PFSK-1 (cell line): Measurements from ENCODE around the gene MCRIP1.

Experiments
- POLR2AphosphoS5 ChIP-seq: IDR thresholded peaks from 2 replicates; pipeline ENCODE4 v1.6.1; 2012; ENCODE audit warnings: low read depth, mild to moderate bottlenecking, control low read depth, low read length, moderate library complexity
- SIN3A ChIP-seq: IDR thresholded peaks from 2 replicates; pipeline ENCODE4 v1.6.1; 2012; ENCODE audit warnings: mild to moderate bottlenecking, low read length, moderate library complexity, borderline replicate concordance; ENCODE audit not compliant: insufficient read depth
- TAF1 ChIP-seq: IDR thresholded peaks from 2 replicates; pipeline ENCODE4 v1.6.1; 2012; ENCODE audit warnings: low read length, control low read depth, borderline replicate concordance; ENCODE audit not compliant: insufficient read depth

DNA sequence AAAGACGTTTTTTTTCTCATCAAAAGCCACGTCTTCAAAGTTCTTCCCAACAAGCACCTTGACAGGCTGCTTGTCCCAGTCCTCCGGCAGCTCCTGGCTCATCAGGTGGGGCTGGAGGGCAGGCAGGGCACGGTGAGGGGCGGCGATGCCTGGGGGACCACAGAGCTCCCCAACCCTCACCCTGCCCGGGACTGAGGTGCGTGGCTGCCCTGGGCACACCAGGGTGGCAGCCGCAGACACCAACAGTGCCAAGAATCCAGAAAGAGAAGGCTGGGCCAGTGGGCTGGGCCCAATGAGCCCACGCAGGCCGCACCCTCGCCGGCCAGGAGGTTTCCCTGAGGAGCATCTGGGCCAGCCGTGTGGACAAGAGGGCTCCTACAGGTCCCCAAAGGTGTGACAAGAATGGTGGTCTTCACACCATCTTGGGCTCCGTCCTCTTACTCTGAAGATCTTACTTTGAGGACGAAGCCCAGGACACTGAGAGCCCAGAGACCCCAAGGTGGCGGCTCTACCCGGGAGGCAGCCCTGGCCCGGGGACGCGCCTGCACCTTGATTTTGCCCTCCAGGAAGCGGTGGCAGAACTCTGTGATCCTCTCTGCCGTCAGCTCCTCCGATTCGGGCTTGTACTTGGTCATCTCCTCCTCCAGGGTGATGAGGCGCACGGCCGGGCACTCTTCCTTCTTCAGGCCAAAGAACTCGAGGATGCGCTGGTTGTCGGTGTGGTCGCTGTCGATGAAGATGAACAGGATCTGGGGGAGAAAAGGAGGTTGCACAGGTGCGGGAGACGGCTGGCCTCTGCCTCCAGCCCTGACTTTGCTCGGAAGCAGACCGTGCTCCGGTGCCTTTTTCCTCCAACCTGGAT lies 13.0 kb upstream of the MCRIP1 start:
- TF ChIP-seq TAF1 (no peak), POLR2AphosphoS5 (peak; percentile 33; the same call in 1 of the 2 replicates), SIN3A (no peak)
